HEK293 (cell line): Measurements from ENCODE around the gene TBCK.

Source experiments
- CTCF ChIA-PET: fragments of 350-600 bp; formaldehyde crosslinking; extraction: SDS; loops from one replicate; lab custom pipeline; 2021; ENCODE audit warnings: antibody characterized with exemption; lab: Yijun Ruan, JAX
- POLR2A ChIA-PET: fragments of 300-600 bp; formaldehyde crosslinking; extraction: SDS; loops from one replicate; lab custom pipeline; 2020; ENCODE audit warnings: antibody characterized with exemption, inconsistent platforms; lab: Yijun Ruan, JAX
- H3K27ac ChIP-seq: fragments of 200-500 bp; sonication (Bioruptor generic); 2 replicates; pipeline ENCODE4 v1.5.1; 2014; ENCODE audit warnings: low read depth, low read length, control low read depth, inconsistent platforms; ENCODE audit errors: extremely low read depth
- H3K36me3 ChIP-seq, 2 experiments: fragments of 200-500 bp in 1 of 2; sonication (Bioruptor generic) in 1 of 2; 1 replicate in 1 of 2; 2 replicates in 1 of 2; pipeline ENCODE4 v1.5.1; 2014 to 2017; ENCODE audit warnings: inconsistent platforms in 2 of 2, low read length in 2 of 2; ENCODE audit not compliant: control insufficient read depth in 2 of 2, insufficient read depth in 1 of 2
- H3K4me1 ChIP-seq: fragments of 200-500 bp; sonication (Bioruptor generic); 2 replicates; pipeline ENCODE4 v1.5.1; 2014; ENCODE audit warnings: mild to moderate bottlenecking, low read length, inconsistent platforms; ENCODE audit not compliant: control insufficient read depth, insufficient read depth
- H3K4me3 ChIP-seq: 2 replicates; pipeline ENCODE4 v1.5.1; 2011; ENCODE audit warnings: low read depth, mild to moderate bottlenecking, control low read depth, low read length, moderate library complexity
- H3K9me3 ChIP-seq: fragments of 200-500 bp; sonication (Bioruptor generic); 2 replicates; pipeline ENCODE4 v1.5.1; 2014; ENCODE audit warnings: low read depth, low read length, inconsistent platforms; ENCODE audit not compliant: control insufficient read depth, insufficient read depth
- CTCF ChIP-seq: fragments of 450-650 bp; formaldehyde crosslinking; IDR thresholded peaks from 2 replicates; pipeline ENCODE4 v1.5.1; 2016; ENCODE audit warnings: missing biosample characterization, missing genetic modification characterization
- REPIN1 ChIP-seq: fragments of 450-650 bp; formaldehyde crosslinking; IDR thresholded peaks from 2 replicates; pipeline ENCODE4 v1.5.1; 2017; ENCODE audit warnings: missing biosample characterization, missing genetic modification characterization, low read depth
- WT1 ChIP-seq: fragments of 450-650 bp; formaldehyde crosslinking; IDR thresholded peaks from 2 replicates; pipeline ENCODE4 v1.5.1; 2016; ENCODE audit warnings: missing biosample characterization, missing genetic modification characterization
- ZBTB10 ChIP-seq: fragments of 450-650 bp; formaldehyde crosslinking; IDR thresholded peaks from 2 replicates; pipeline ENCODE4 v1.5.1; 2016; ENCODE audit warnings: missing biosample characterization, missing genetic modification characterization
- ZBTB49 ChIP-seq: fragments of 450-650 bp; formaldehyde crosslinking; IDR thresholded peaks from 2 replicates; pipeline ENCODE4 v1.5.1; 2016; ENCODE audit warnings: missing biosample characterization, missing genetic modification characterization, low read depth
- ZNF10 ChIP-seq: fragments of 450-650 bp; formaldehyde crosslinking; IDR thresholded peaks from 2 replicates; pipeline ENCODE4 v1.5.1; 2017; ENCODE audit warnings: missing biosample characterization, missing genetic modification characterization
- ZNF132 ChIP-seq: fragments of 450-650 bp; formaldehyde crosslinking; IDR thresholded peaks from 2 replicates; pipeline ENCODE4 v1.5.1; 2017; ENCODE audit warnings: missing biosample characterization, missing genetic modification characterization, borderline replicate concordance
- ZNF157 ChIP-seq: fragments of 450-650 bp; formaldehyde crosslinking; IDR thresholded peaks from 2 replicates; pipeline ENCODE4 v1.5.1; 2016; ENCODE audit warnings: missing biosample characterization, missing genetic modification characterization
- ZNF169 ChIP-seq: fragments of 450-650 bp; formaldehyde crosslinking; IDR thresholded peaks from 2 replicates; pipeline ENCODE4 v1.5.1; 2016; ENCODE audit warnings: missing biosample characterization, missing genetic modification characterization
- ZNF174 ChIP-seq: fragments of 450-650 bp; formaldehyde crosslinking; IDR thresholded peaks from 2 replicates; pipeline ENCODE4 v1.5.0; 2017; ENCODE audit warnings: missing biosample characterization, mild to moderate bottlenecking, missing genetic modification characterization
- ZNF23 ChIP-seq: fragments of 450-650 bp; formaldehyde crosslinking; IDR thresholded peaks from 2 replicates; pipeline ENCODE4 v1.5.1; 2016; ENCODE audit warnings: missing biosample characterization, missing genetic modification characterization, borderline replicate concordance
- ZNF302 ChIP-seq: fragments of 450-650 bp; formaldehyde crosslinking; IDR thresholded peaks from 2 replicates; pipeline ENCODE4 v1.5.1; 2016; ENCODE audit warnings: missing biosample characterization, missing genetic modification characterization, low read depth
- ZNF324 ChIP-seq: fragments of 450-650 bp; formaldehyde crosslinking; IDR thresholded peaks from 2 replicates; pipeline ENCODE4 v1.5.1; 2016; ENCODE audit warnings: missing biosample characterization, missing genetic modification characterization
- ZNF350 ChIP-seq: fragments of 450-650 bp; formaldehyde crosslinking; IDR thresholded peaks from 2 replicates; pipeline ENCODE4 v1.5.0; 2017; ENCODE audit warnings: missing biosample characterization, mild to moderate bottlenecking, missing genetic modification characterization
- ZNF423 ChIP-seq: fragments of 450-650 bp; formaldehyde crosslinking; IDR thresholded peaks from 2 replicates; pipeline ENCODE4 v1.5.1; 2016; ENCODE audit warnings: missing biosample characterization, missing genetic modification characterization
- ZNF488 ChIP-seq: fragments of 450-650 bp; formaldehyde crosslinking; IDR thresholded peaks from 2 replicates; pipeline ENCODE4 v1.5.1; 2016; ENCODE audit warnings: missing biosample characterization, missing genetic modification characterization
- ZNF510 ChIP-seq: fragments of 450-650 bp; formaldehyde crosslinking; IDR thresholded peaks from 2 replicates; pipeline ENCODE4 v1.5.1; 2018; ENCODE audit warnings: mild to moderate bottlenecking, missing genetic modification characterization, missing biosample characterization; ENCODE audit not compliant: insufficient replicate concordance
- ZNF521 ChIP-seq: fragments of 450-650 bp; formaldehyde crosslinking; IDR thresholded peaks from 2 replicates; pipeline ENCODE4 v1.5.1; 2017; ENCODE audit warnings: missing biosample characterization, mild to moderate bottlenecking, missing genetic modification characterization
- ZNF548 ChIP-seq: fragments of 450-650 bp; formaldehyde crosslinking; IDR thresholded peaks from 2 replicates; pipeline ENCODE4 v1.5.1; 2016; ENCODE audit warnings: missing biosample characterization, missing genetic modification characterization
- ZNF600 ChIP-seq: fragments of 450-650 bp; formaldehyde crosslinking; IDR thresholded peaks from 2 replicates; pipeline ENCODE4 v1.5.1; 2016; ENCODE audit warnings: missing biosample characterization, missing genetic modification characterization
- ZNF645 ChIP-seq: fragments of 450-650 bp; formaldehyde crosslinking; IDR thresholded peaks from 2 replicates; pipeline ENCODE4; 2016; ENCODE audit warnings: missing biosample characterization, missing genetic modification characterization
- ZNF664 ChIP-seq: fragments of 450-650 bp; formaldehyde crosslinking; IDR thresholded peaks from 2 replicates; pipeline ENCODE4 v1.5.1; 2016; ENCODE audit warnings: missing biosample characterization, missing genetic modification characterization
- ZSCAN18 ChIP-seq: fragments of 450-650 bp; formaldehyde crosslinking; IDR thresholded peaks from 2 replicates; pipeline ENCODE4 v1.5.1; 2016; ENCODE audit warnings: missing biosample characterization, missing genetic modification characterization
- ZSCAN4 ChIP-seq: fragments of 450-650 bp; formaldehyde crosslinking; IDR thresholded peaks from 2 replicates; pipeline ENCODE4 v1.5.1; 2017; ENCODE audit warnings: missing biosample characterization, missing genetic modification characterization

Gene TBCK

GRCh38 chr4:106021737-106022410 lies 294.1 kb downstream of the TBCK start (continued):
- TF ChIP-seq ZSCAN4 (tag by site-specific recombination) (no peak), ZNF23 (tag by site-specific recombination) (no peak), ZNF302 (tag by site-specific recombination) (no peak), ZNF488 (no peak)

GRCh38 chr4:106019771-106020170 lies 296.2 kb downstream of the TBCK start:
- no peak overlapping the region for H3K4me3 ChIP-seq
- H3K36me3 ChIP-seq: no peaks in the 10 kb centered on the region
- POLR2A ChIA-PET: no interaction called here
- no peak overlapping the region for H3K27ac ChIP-seq
- no peaks in the 10 kb centered on the region for H3K4me1 ChIP-seq
- CTCF ChIA-PET: no interaction called here
- H3K9me3 ChIP-seq: no peaks in the 10 kb centered on the region
- TF ChIP-seq ZNF169 (tag by site-specific recombination) (no peak), ZNF521 (no peak), ZSCAN18 (tag by site-specific recombination) (no peak), ZNF548 (tag by site-specific recombination) (no peak), ZBTB49 (tag by site-specific recombination) (no peak), ZNF664 (tag by site-specific recombination) (no peak), ZNF132 (no peak), REPIN1 (no peak), ZNF423 (tag by site-specific recombination) (no peak), ZNF350 (tag by site-specific recombination) (no peak), ZNF157 (tag by site-specific recombination) (no peak), ZNF600 (tag by site-specific recombination) (no peak), CTCF (tag by site-specific recombination) (no peak), ZNF10 (no peak), ZNF645 (tag by site-specific recombination) (no peak), ZNF510 (tag by site-specific recombination) (no peak), ZNF324 (tag by site-specific recombination) (no peak), ZNF174 (tag by site-specific recombination) (no peak), WT1 (tag by site-specific recombination) (no peak), ZBTB10 (tag by site-specific recombination) (no peak)
